Measurements from ENCODE around the gene DPM2.

DPM2 gene

GRCh38 chr9:127916720-127917581, 20.7 kb downstream of the DPM2 start, which contains the start of gene ST6GALNAC4:
Gene ST6GALNAC4, minus strand, starts transcription at chr9:127917041. Its CDS starts 622 bp downstream, at chr9:127916419.
- Histone ChIP-seq H4K20me1 (ENCODE audit: insufficient read depth, low read length) (no peaks in the 10 kb centered on the region), H2AFZ (ENCODE audit: low read depth, low read length) (peak within 1 kb of the TSS; percentile 88), H3K27ac (ENCODE audit: low read length) (peak within 1 kb of the TSS; percentile 59; the same call in 1 of the 2 replicates), H3K9me3 (ENCODE audit: insufficient read depth, low read length, severe bottlenecking) (no peaks in the 10 kb centered on the region), H3K27me3 (ENCODE audit: insufficient read depth, low read length, poor library complexity) (no peaks in the 10 kb centered on the region), H3K36me3 (ENCODE audit: insufficient read depth, low read length) (peaks cover 5% of the 10 kb centered on the region; the same call in 1 of the 2 replicates), H3K79me2 (ENCODE audit: insufficient read depth, low read length) (no peaks in the 10 kb centered on the region), H3K4me1 (ENCODE audit: insufficient read depth, low read length) (peaks cover 41% of the 10 kb centered on the region), H3K9ac (ENCODE audit: low read depth, low read length) (peak within 1 kb of the TSS; percentile 64), H3K4me3 (ENCODE audit: low read depth in 1 of 2, low read length in 2 of 2) (peak within 1 kb of the TSS; percentile 24 to 69; a peak in 3 of 4 replicates), H3K4me2 (ENCODE audit: insufficient read depth, low read length) (peak within 1 kb of the TSS; percentile 96)
- TF ChIP-seq EZH2 (IDR thresholded peaks at IDR 0.05; ENCODE audit: borderline replicate concordance, low read depth, low read length, severe bottlenecking) (no peak), CTCF (IDR thresholded peaks at IDR 0.05; ENCODE audit: borderline replicate concordance, extremely low read depth, low read length, poor library complexity, severe bottlenecking) (no peak)
- peak; percentile 91 for ATAC-seq (ENCODE audit: insufficient read depth, low read depth)
- DNase-seq = peak; percentile 92

DNA sequence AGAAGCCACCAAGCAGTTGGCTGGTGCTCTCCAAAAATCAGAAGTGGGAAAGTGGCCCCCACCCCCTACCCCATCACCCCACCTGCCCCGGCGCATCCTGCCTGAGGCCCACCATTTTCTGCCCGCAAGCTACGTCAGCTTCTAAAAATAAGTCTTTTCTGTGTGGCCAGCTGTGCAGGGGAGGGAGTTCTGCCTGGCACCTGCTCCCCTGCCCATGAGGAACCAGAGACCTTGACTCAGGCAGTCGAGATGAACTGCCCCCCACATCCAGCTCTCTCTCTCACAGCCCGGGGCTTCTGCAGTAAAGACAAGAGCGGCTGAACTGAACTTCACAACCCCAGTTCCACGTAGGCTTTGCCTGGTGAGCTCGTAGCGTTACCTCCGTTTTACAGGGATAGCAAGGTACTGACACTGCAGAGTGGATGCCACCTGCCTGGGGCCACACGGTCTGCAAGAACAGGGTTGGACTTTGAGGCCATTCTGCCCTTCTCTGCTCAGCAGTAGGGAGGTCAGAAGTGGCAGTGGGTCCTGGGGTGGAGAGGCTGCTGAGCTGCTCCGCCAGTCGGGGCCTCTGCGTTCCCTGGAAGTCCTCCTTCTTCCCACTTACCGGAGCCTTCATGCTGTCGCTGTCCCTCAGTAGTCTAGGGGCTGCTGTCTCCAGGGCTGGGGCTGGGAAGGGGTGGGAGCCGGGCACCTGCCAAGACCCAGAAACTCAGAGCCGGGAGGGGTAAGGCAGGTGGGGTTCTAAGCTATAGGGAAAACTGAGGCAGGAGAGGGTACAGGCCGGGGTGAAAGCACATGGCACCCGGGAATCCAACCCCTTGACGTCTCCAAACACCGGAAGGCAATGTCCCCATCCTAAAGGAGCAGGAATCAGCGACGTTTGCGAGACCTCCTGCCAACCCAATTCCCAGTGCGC, 21.6 kb downstream of the DPM2 start:
- Histone ChIP-seq H3K9ac (ENCODE audit: low read depth, low read length) (peak overlapping the region; percentile 64), H3K4me3 (ENCODE audit: low read depth in 1 of 2, low read length in 2 of 2) (peak overlapping the region; percentile 23 to 69; a peak in 3 of 4 replicates), H3K9me3 (ENCODE audit: insufficient read depth, low read length, severe bottlenecking) (no peaks in the 10 kb centered on the region), H2AFZ (ENCODE audit: low read depth, low read length) (peak overlapping the region; percentile 88), H3K27me3 (ENCODE audit: insufficient read depth, low read length, poor library complexity) (no peaks in the 10 kb centered on the region), H3K4me1 (ENCODE audit: insufficient read depth, low read length) (peaks cover 32% of the 10 kb centered on the region), H3K4me2 (ENCODE audit: insufficient read depth, low read length) (peak overlapping the region; percentile 96), H3K79me2 (ENCODE audit: insufficient read depth, low read length) (no peaks in the 10 kb centered on the region), H3K27ac (ENCODE audit: low read length) (peak overlapping the region; percentile 35; the same call in 1 of the 2 replicates), H3K36me3 (ENCODE audit: insufficient read depth, low read length) (peaks cover 5% of the 10 kb centered on the region; the same call in 1 of the 2 replicates), H4K20me1 (ENCODE audit: insufficient read depth, low read length) (no peaks in the 10 kb centered on the region)
- ATAC-seq (ENCODE audit: insufficient read depth, low read depth) (no peak), DNase-seq (no peak)
- TF ChIP-seq EZH2 (IDR thresholded peaks at IDR 0.05; ENCODE audit: borderline replicate concordance, low read depth, low read length, severe bottlenecking) (no peak), CTCF (IDR thresholded peaks at IDR 0.05; ENCODE audit: borderline replicate concordance, extremely low read depth, low read length, poor library complexity, severe bottlenecking) (no peak)

GRCh38 chr9:127915325-127915752, 22.3 kb downstream of the DPM2 start:
- Histone ChIP-seq H3K36me3 (ENCODE audit: insufficient read depth, low read length) (peaks cover 5% of the 10 kb centered on the region; the same call in 1 of the 2 replicates), H3K79me2 (ENCODE audit: insufficient read depth, low read length) (no peaks in the 10 kb centered on the region), H3K4me2 (ENCODE audit: insufficient read depth, low read length) (no peak overlapping the region), H3K9ac (ENCODE audit: low read depth, low read length) (no peak overlapping the region), H3K9me3 (ENCODE audit: insufficient read depth, low read length, severe bottlenecking) (no peaks in the 10 kb centered on the region), H4K20me1 (ENCODE audit: insufficient read depth, low read length) (no peaks in the 10 kb centered on the region), H2AFZ (ENCODE audit: low read depth, low read length) (no peak overlapping the region), H3K27ac (ENCODE audit: low read length) (no peak overlapping the region), H3K27me3 (ENCODE audit: insufficient read depth, low read length, poor library complexity) (no peaks in the 10 kb centered on the region), H3K4me1 (ENCODE audit: insufficient read depth, low read length) (peaks cover 31% of the 10 kb centered on the region), H3K4me3 (ENCODE audit: low read depth in 1 of 2, low read length in 2 of 2) (no peak overlapping the region)
- TF ChIP-seq CTCF (IDR thresholded peaks at IDR 0.05; ENCODE audit: borderline replicate concordance, extremely low read depth, low read length, poor library complexity, severe bottlenecking) (no peak), EZH2 (IDR thresholded peaks at IDR 0.05; ENCODE audit: borderline replicate concordance, low read depth, low read length, severe bottlenecking) (no peak)
- ATAC-seq (ENCODE audit: insufficient read depth, low read depth) = no peak
- no peak for DNase-seq

All from DND-41 (cell line).